ENCODE data around the gene CCDC85C.

- TF ChIP-seq POLR2A (IDR thresholded peaks at IDR 0.05), result no peak
- TF ChIP-seq CTCF (IDR thresholded peaks at IDR 0.05 in 8 of 11, conservative IDR thresholded peaks at IDR 0.05 in 3 of 11), result no peak
Observed at GRCh38 chr14:99559286-99559990, 44.6 kb downstream of the CCDC85C start.

Data from spleen (tissue), 7 donors.